CD4-positive, alpha-beta T cell (primary cell): Measurements from ENCODE around the gene DNAL1. TPM values are rescaled to one million over a fixed set of nuclear protein-coding genes. Genes with fewer than 3 reads are reported as not detected.

Experiments used
- ATAC-seq: fragments of 200-7000 bp; cut with Tn5 transposase; one replicate; pipeline ENCODE4 v1.10.0; 2022; ENCODE audit warnings: mild to moderate bottlenecking; ENCODE audit not compliant: poor library complexity
- CTCF ChIA-PET: fragments of 350-600 bp; sonication (Branson Sonifier 250); formaldehyde crosslinking; loops from one replicate; lab custom pipeline; 2021; ENCODE audit warnings: antibody characterized with exemption, inconsistent platforms; lab: Charles Lee
- POLR2A ChIA-PET: fragments of 350-600 bp; sonication (Branson Sonifier 250); formaldehyde crosslinking; loops from one replicate; lab custom pipeline; 2021; ENCODE audit warnings: antibody characterized with exemption, inconsistent platforms; lab: Charles Lee
- DNase-seq, 14 experiments: peaks; one replicate each; pipeline ENCODE4 v3.0.0-alpha.2; 2013 to 2020; ENCODE audit warnings: mixed read lengths in 2 of 14
- H3K27ac ChIP-seq, 2 donors: one replicate each; pipeline versions ENCODE4 v1.5.1 to v1.7.0; 2013; ENCODE audit warnings: low read length in 2 of 2, low read depth in 1 of 2, mild to moderate bottlenecking in 1 of 2
- H3K27me3 ChIP-seq, 2 experiments: 1 replicate in 1 of 2; 2 replicates in 1 of 2; pipeline versions ENCODE4 v1.6.1 to v1.7.0; 2013; ENCODE audit warnings: low read length in 2 of 2, control low read depth in 1 of 2, mild to moderate bottlenecking in 1 of 2, moderate library complexity in 1 of 2; ENCODE audit not compliant: insufficient read depth in 2 of 2, control insufficient read depth in 1 of 2
- H3K36me3 ChIP-seq: one replicate; pipeline ENCODE4 v1.6.1; 2013; ENCODE audit warnings: low read length, control low read depth; ENCODE audit not compliant: insufficient read depth
- H3K4me1 ChIP-seq: one replicate; pipeline ENCODE4 v1.6.1; 2013; ENCODE audit warnings: low read length, control low read depth; ENCODE audit not compliant: insufficient read depth
- H3K4me3 ChIP-seq: one replicate; pipeline ENCODE4 v1.5.1; 2013; ENCODE audit warnings: mild to moderate bottlenecking, low read length, moderate library complexity
- H3K9me3 ChIP-seq, 2 experiments: 1 replicate in 1 of 2; 2 replicates in 1 of 2; pipeline versions ENCODE4 v1.6.1 to v1.7.0; 2013; ENCODE audit warnings: low read length in 2 of 2, mild to moderate bottlenecking in 2 of 2, control low read depth in 1 of 2, moderate library complexity in 1 of 2; ENCODE audit not compliant: control insufficient read depth in 1 of 2, insufficient read depth in 1 of 2
- H3K27ac Mint-ChIP-seq: one replicate; pipeline ENCODE4 v1.8.0; 2020; ENCODE audit warnings: mixed read lengths
- H3K27me3 Mint-ChIP-seq: one replicate; pipeline ENCODE4 v1.8.0; 2021; ENCODE audit warnings: mixed read lengths
- H3K36me3 Mint-ChIP-seq: one replicate; pipeline ENCODE4 v1.8.0; 2021; ENCODE audit warnings: low read depth, mixed read lengths
- H3K4me1 Mint-ChIP-seq: one replicate; pipeline ENCODE4 v1.8.0; 2021; ENCODE audit warnings: low read depth, mixed read lengths
- H3K4me3 Mint-ChIP-seq: one replicate; pipeline ENCODE4 v1.8.0; 2020; ENCODE audit warnings: mild to moderate bottlenecking, mixed read lengths
- H3K9me3 Mint-ChIP-seq: one replicate; pipeline ENCODE4 v1.8.0; 2020; ENCODE audit warnings: mixed read lengths
- CTCF ChIP-seq: fragments of 200-600 bp; IDR thresholded peaks from one replicate; pipeline ENCODE4 v1.8.0; 2022; ENCODE audit warnings: antibody characterized with exemption, mild to moderate bottlenecking
- intact Hi-C, 2 experiments: fragments of 100-400 bp; cut with DNase I in 1 of 2; cut with micrococcal nuclease in 1 of 2; formaldehyde crosslinking; loops; one replicate each; pipeline versions ENCODE4 v1.15.1 to v1.9.0; 2023 to 2025; cut with DNase I, micrococcal nuclease
- total RNA-seq, 174 experiments: library from RNA in 2 of 174; stranded (reverse) in 2 of 174; gene quantifications; one replicate each; pipeline ENCODE4 v1.2.3 and lab custom pipeline; 2021 to 2026

The DNAL1 gene
- total RNA-seq, 2 experiments from 2014 or later = 2.9 to 3.7 TPM

- Mint-ChIP-seq H3K27ac (peak overlapping the region; percentile 65), H3K4me3 (peak overlapping the region; percentile 52), H3K36me3 (peaks cover 67% of the 10 kb centered on the region), H3K4me1 (peaks cover 26% of the 10 kb centered on the region), H3K9me3 (no peaks in the 10 kb centered on the region), H3K27me3 (no peaks in the 10 kb centered on the region)
- ATAC-seq = no peak
- H3K9me3 ChIP-seq = no peaks in the 10 kb centered on the region
- ChIA-PET CTCF (interaction anchor here (1.2 kb wide), 1 partner anchor 110 kb away, joined by 3 read pairs; no protein-coding TSS in a partner anchor), POLR2A (interaction anchor here (0.8 kb wide), 1 partner anchor 71 kb away, joined by 3 read pairs; no protein-coding TSS in a partner anchor)
- DNase-seq = peak in 1 of 14 experiments; percentile 18
- no peak overlapping the region for H3K4me3 ChIP-seq
- intact Hi-C loops = loop anchor here in 1 of 2 experiments (2.0 to 5.0 kb wide), 2 partner anchors 45 to 237 kb away; partner anchors contain the start of genes COQ6 and FAM161B
- TF ChIP-seq CTCF = no peak
- H3K4me1 ChIP-seq = peaks cover 29% of the 10 kb centered on the region
- peak overlapping the region; percentile 2 to 22 for H3K27ac ChIP-seq
- H3K27me3 ChIP-seq = no peaks in the 10 kb centered on the region
- peaks cover 42% of the 10 kb centered on the region for H3K36me3 ChIP-seq
These were observed 70.9 kb downstream of the DNAL1 start for GRCh38 chr14:73715707-73716106.

GRCh38 chr14:73717266-73717665 is 72.5 kb downstream of the DNAL1 start:
- Histone ChIP-seq H3K9me3 (no peaks in the 10 kb centered on the region), H3K4me3 (no peak overlapping the region), H3K27ac (no peak overlapping the region), H3K36me3 (peaks cover 57% of the 10 kb centered on the region), H3K27me3 (no peaks in the 10 kb centered on the region), H3K4me1 (peaks cover 19% of the 10 kb centered on the region)
- TF ChIP-seq CTCF = no peak
- Mint-ChIP-seq H3K4me1 (peaks cover 20% of the 10 kb centered on the region), H3K36me3 (peaks cover 78% of the 10 kb centered on the region), H3K9me3 (no peaks in the 10 kb centered on the region), H3K27ac (peak overlapping the region; percentile 53), H3K27me3 (no peaks in the 10 kb centered on the region), H3K4me3 (peak overlapping the region; percentile 15)
- POLR2A ChIA-PET = interaction anchor here (0.6 to 0.9 kb wide), 2 partner anchors 51 to 69 kb away, joined by 3 read pairs; no protein-coding TSS in a partner anchor
- intact Hi-C loops = loop anchor here in 1 of 2 experiments (5.0 kb wide), 1 partner anchor 235 kb away; the partner anchor contains the start of genes COQ6 and FAM161B
- DNase-seq (peak in 1 of 14 experiments; percentile 10), ATAC-seq (no peak)
- CTCF ChIA-PET = interaction anchor here (0.6 to 1.5 kb wide), 2 partner anchors 146 to 180 kb away, joined by 3 read pairs; no protein-coding TSS in a partner anchor

- no peak overlapping the region for H3K27ac Mint-ChIP-seq
- Histone ChIP-seq H3K4me1 (peaks cover 13% of the 10 kb centered on the region), H3K4me3 (no peak overlapping the region), H3K27me3 (no peaks in the 10 kb centered on the region), H3K9me3 (no peaks in the 10 kb centered on the region), H3K27ac (no peak overlapping the region), H3K36me3 (peaks cover 63% of the 10 kb centered on the region)
- DNase-seq (peak in 1 of 14 experiments; percentile 24), ATAC-seq (no peak)
- intact Hi-C loops = loop anchor here in 1 of 2 experiments (5.0 kb wide), 1 partner anchor 234 kb away; the partner anchor contains the start of genes COQ6 and FAM161B
- POLR2A ChIA-PET = interaction anchor here (0.9 kb wide), 1 partner anchor 68 kb away, joined by 3 read pairs; no protein-coding TSS in a partner anchor
- CTCF ChIA-PET = interaction anchor here (0.6 to 1.5 kb wide), 2 partner anchors 146 to 180 kb away, joined by 3 read pairs; no protein-coding TSS in a partner anchor
- peaks cover 78% of the 10 kb centered on the region for H3K36me3 Mint-ChIP-seq
- no peaks in the 10 kb centered on the region for H3K27me3 Mint-ChIP-seq
- no peaks in the 10 kb centered on the region for H3K9me3 Mint-ChIP-seq
- no peak for TF ChIP-seq CTCF
- peaks cover 14% of the 10 kb centered on the region for H3K4me1 Mint-ChIP-seq
- H3K4me3 Mint-ChIP-seq = no peak overlapping the region
These were observed 73.1 kb downstream of the DNAL1 start for GRCh38 chr14:73717711-73718417.
